K562 (cell line): ENCODE measurements around the gene TMEM187. TPM values are rescaled to one million over a fixed set of nuclear protein-coding genes. Genes with fewer than 3 reads are reported as not detected.

Experiments used
- EP400 ChIP-seq: fragments of 450-650 bp; IDR thresholded peaks from 2 replicates; pipeline ENCODE4 v1.6.1; 2017; ENCODE audit warnings: antibody characterized with exemption, mild to moderate bottlenecking, moderate library complexity
- ETV5 ChIP-seq: sonication (generic); formaldehyde crosslinking; IDR thresholded peaks from 2 replicates; pipeline ENCODE4 v1.4.0; 2020; ENCODE audit warnings: low read depth, mild to moderate bottlenecking, missing genetic modification reagents
- FOXM1 ChIP-seq, 2 experiments: fragments of 450-650 bp in 1 of 2; sonication (generic) in 1 of 2; formaldehyde crosslinking in 1 of 2; IDR thresholded peaks; 2 replicates each; pipeline versions ENCODE4 v1.6.1 to v1.9.0; 2017 to 2022; ENCODE audit warnings: low read depth in 2 of 2, mild to moderate bottlenecking in 2 of 2, missing genetic modification reagents in 1 of 2, moderate library complexity in 1 of 2
- MNT ChIP-seq, 2 experiments: fragments of 450-650 bp; conservative IDR thresholded peaks; 2 replicates each; pipeline ENCODE4 v1.6.1; 2017; ENCODE audit warnings: mild to moderate bottlenecking in 2 of 2, moderate library complexity in 2 of 2
- ZNF592 ChIP-seq: fragments of 450-650 bp; IDR thresholded peaks from 2 replicates; pipeline ENCODE4 v1.6.1; 2017; ENCODE audit warnings: antibody characterized with exemption, mild to moderate bottlenecking
- polyA plus RNA-seq, 8 experiments: library from polyadenylated mRNA; depleted of rRNA in 4 of 8; stranded (reverse) in 5 of 8; unstranded in 3 of 8; fragments of >200 nt; fragmentation: Nextera tagmentation in 2 of 8; fragmentation: Illumina TruSeq in 1 of 8; extraction: Ambion mirVana in 2 of 8; extraction: Trizol in 1 of 8; gene quantifications; 2 replicates each; pipeline versions ENCODE4 v1.2.1 to v1.2.3, GENCODE V29; 2011 to 2014; ENCODE audit warnings: inconsistent platforms in 1 of 8, missing spikeins in 1 of 8
- total RNA-seq, 7 experiments: library from RNA; depleted of rRNA in 6 of 7; stranded (reverse); fragments of >200 nt in 6 of 7; fragmentation: Illumina TruSeq in 2 of 7; extraction: Trizol in 2 of 7; gene quantifications; 2 replicates each; pipeline versions ENCODE4 v1.2.1 to v1.2.3, GENCODE V29; 2011 to 2021; ENCODE audit warnings: low replicate concordance in 1 of 7

TMEM187 gene
- total and polyA plus RNA-seq, 9 of the 15 experiments (the other 6 are each of a cell fraction or from before 2014, with no cell fraction given), result 0.13 to 6.4 (median 1.6) TPM

DNA sequence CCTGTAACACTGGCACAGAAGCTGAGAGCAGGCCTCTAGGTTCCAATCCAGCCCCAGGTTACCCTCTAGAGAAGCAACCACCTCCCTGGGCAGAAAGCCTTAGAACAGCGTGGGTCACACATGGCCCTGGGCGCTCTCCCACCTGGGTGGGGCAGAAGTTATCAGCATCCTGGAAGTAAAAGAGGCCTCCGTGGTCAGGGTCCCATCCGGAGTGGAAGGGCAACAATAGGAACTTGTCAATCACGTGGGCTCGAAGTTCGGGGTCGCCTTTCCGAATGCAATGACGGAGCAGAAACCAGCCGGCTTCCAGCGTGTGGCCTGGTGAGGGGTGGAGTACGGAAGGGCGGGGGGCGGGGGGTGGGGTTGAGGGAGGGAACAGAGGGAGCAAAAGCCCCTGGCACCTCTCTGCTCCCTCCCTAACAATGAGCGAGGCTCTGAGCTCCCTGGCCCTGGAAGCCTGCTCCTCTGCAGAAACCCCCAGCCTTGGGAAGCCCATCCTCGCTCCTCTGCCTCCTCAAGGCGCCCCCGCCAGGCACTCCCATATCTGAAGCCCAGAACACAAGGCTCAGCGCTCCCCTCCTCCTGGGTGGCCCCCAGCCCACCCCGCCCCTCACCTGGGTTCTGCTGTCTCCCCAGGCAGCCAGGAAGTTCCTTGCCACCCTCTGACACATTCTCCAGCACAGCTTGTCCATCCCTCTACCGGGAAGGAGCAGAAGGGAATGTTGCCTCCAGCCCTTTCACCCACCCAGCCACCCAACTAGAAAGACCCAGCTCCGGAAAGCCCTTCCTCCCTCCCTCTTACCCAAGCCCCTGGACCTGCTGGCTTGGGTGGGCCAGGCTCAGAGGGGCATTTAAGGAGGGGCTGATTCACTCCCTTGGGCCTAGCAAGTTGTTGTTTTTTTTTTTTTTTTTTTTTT lies 31.0 kb upstream of the TMEM187 start (continued):
- TF ChIP-seq ZNF592 (peak; percentile 75), EP400 (peak; percentile 15; the same call in 1 of the 2 replicates), FOXM1 (IDR thresholded peaks at IDR 0.05; ENCODE audit: low read depth) (no peak), FOXM1 (CRISPR knock-in tag; IDR thresholded peaks at IDR 0.05; ENCODE audit: low read depth) (no peak), MNT (conservative IDR thresholded peaks at IDR 0.05) (0 out of 4 replicates have a peak, but pooled peaks of 1 of the 2 experiments have one; percentile 24), ETV5 (CRISPR knock-in tag) (peak; percentile 57; the same call in 1 of the 2 replicates)
